HG03442 (cell line): Measurements from ENCODE around the gene GNB1L.

Source experiments
- ATAC-seq: cut with Tn5 transposase; IDR thresholded peaks from one replicate; pipeline ENCODE4 v1.9.1; 2021; ENCODE audit warnings: mild to moderate bottlenecking, moderate library complexity; ENCODE audit not compliant: unreplicated experiment

The GNB1L gene

DNA sequence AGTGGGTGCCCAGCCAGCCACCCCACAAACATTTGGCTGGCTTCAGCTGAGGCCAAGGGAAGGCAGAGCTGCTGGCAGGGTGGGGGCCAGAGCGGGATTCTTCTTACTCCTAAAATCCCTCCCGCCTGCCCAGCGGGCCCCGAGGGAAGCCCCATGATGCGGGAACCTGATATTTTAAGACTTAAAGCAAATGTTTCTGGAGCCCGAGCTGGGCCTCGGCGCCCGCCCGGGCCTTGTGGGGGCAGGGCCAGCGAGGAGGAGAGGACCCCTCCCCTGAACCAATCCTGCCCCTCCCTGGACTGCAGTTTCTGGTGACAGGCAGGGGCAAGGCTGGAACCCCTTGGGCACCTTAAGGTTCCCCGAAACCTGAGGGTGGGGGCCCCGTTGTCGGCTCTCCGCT lies 114.1 kb downstream of the GNB1L start:
- ATAC-seq, result no peak

DNA sequence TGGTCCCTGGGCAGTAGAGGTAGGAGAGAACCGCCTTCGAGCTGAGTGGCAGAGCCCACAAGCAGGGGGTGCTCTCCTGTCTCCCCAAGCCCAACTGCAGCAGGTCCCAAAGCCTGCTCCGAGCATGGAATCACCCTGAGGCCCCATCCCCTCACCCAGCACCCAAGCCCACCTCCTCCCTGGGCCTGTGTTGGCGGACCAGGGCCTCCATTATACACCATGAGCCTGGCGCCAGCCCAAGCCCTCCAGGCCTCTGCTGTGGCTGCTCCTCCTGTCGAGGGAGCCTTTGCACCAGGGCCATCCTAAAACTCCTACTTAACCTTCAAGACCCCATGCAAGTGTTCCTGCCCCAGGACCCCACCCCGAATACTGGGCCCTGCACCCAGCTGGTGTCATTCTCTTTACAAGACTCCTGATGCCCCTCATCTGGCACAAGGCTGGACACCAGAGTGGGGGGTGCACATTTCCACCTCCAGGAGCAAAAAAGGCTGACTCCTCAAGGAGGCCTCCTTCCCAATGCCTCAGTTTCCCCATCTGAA lies 114.7 kb downstream of the GNB1L start:
- ATAC-seq, result no peak

DNA sequence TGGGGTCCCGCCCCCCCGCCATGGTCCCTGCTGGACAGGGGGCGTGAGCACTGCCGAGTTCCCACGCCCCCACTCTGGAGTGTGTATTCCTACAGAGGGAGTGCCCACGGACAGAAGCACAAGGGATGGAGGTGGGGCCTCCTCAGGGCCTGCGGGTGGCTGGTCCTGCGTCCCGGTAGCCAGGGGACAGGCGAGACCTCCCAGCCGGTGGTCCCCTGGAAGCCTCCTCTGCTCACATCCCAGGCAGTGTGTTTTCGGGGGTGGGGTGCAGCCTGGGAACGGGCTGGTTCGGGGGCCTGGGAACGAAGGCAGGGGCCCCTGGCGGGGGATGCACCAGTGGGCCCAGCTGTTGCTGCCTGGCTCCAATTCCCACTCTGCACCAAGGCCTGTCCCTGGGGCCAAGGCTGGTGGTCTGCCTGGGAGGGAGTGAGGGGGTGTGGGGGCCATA lies 115.2 kb downstream of the GNB1L start:
- ATAC-seq, result no peak

DNA sequence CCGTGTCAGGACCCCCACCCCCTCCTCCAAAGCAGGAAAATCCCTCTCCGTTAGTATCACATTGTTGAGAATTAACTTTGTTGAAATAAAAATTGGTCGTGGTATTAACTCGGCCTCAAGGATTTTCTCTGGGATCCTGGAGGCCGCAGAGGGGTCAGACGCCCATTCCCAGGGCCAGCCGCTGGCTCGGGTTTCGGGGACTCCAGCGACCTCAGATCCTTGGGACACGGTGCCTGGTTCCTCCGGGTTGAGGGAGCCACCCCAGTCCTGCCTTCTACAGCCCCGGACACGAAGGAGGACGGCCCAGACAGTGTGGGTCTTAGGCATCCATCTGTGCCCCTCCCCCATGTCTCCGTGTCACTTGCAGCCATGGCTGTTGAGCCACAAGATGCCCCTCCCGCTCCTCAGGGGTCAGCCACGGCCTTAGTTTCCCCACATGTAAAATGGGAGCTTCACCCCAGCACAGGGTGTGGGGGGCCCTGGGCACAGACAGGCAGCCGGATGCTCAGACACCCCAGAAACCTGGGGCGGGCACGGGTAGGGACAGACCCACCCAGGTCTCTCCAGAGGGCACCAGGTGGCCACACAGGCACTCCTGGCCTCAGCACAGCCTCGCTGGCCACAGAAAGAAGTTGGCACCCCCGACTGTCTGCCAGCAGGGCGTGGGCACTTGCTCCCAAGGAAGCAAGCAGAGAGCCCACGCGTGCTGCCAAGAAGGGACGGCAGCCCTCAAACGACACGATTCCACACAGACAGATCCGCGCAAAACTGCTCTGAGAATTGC lies 115.8 kb downstream of the GNB1L start:
- no peak for ATAC-seq

DNA sequence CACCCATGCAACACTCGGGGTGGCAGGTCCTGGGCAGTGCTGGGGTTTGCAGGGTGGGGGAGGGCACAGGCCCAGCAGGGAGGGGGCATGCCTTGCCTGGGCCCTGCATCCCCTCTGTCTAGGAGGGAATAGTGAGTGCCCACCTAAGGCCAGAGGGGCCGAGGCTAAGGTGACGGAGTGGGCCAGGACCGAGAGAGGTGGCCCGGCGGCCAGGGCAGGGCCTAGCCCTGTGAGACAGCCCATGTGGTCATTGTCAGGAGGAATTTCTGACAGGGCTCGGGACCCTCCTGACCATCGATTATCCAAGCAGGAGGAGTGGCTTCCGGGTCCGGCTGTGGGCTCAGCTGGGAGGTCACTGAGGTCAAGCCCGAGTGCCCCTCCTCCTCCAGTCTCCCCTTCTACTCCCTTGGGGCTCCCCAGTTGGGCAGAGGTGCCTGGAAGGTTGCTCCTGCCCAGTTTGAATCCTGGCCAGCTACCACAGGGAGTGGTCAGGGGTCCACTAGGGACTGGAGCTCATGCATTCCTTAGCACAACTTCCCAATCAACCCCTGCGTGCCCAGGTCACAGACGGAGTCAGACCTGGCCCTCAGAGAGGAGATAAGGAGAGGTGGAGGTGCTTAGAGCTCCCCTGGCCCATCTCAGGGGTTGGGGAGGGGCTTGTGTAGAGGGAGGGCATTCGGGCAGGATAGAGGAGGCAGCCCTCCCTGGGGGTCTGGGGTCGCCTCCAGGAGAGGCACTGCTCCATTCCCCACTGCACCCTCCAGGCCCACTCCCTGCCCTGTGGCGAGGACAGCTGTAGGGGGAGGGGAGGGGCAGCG lies 116.6 kb downstream of the GNB1L start:
- no peak for ATAC-seq

DNA sequence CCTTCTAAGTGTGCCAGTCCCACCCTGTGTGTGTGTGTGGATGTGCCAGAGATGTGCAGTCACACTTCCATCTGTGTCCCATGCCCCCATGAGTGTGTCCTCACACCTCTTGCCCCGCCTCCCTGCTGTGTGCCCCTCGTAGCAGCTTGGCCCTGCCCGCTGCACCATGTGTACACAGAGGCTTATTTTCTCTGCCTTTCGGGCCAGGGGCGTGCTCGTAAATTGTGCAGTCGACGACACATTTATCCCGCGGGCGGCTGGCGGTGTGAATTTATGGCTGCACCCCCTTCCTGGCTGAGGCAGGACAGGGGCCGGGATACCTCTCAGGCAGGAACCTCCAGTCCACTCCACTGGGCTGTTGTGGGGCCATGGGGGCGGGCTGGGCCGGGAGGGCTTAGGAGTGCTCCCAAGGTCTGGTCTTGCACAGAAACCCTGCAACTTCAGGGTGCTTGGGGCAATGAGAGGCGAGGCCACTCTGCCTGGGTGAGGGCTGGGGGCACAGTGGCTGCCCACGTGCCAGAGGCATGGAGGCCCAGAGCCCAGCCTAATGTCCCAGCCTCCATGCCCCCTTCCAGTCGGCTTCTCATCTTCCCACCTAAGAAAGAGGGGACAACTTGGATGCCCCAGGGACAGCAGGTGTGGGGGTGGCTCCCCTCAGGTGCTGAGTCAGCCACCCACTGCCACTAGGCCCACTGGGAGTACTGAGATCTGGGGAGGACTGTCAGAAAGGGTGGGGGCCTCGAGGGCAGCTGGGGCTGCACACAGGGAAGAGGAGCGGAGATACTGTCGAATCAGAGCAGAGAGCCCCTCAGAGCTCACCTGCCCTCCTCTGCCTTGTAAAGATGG lies 118.8 kb downstream of the GNB1L start:
- ATAC-seq, result no peak

DNA sequence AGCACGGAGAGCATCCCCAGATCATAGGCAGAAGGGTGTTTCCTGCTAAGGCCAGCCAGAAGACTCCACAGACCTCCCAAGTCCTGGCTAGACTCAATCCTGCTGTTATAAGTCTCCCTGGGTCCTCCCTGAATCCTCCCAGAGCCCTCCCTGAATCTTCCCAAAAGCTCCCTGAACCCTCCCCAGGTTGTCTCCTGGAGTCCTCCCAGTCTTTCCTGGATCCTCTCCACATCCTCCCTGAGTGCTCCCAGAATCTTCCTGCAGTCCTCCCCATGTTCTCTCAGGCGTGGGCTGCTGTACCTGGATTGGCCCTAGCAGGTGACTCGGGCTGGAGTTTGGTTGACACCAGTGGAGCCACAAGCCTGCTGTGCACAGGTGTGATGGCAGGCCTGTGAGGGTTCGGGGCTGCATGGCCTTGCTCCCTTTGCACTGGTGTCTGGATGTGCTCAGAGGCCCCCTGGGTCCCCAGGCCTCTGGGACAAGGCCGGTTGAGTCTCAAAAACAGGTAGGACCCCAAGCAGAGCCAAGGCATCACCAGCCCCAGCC lies 119.8 kb downstream of the GNB1L start:
- no peak for ATAC-seq

DNA sequence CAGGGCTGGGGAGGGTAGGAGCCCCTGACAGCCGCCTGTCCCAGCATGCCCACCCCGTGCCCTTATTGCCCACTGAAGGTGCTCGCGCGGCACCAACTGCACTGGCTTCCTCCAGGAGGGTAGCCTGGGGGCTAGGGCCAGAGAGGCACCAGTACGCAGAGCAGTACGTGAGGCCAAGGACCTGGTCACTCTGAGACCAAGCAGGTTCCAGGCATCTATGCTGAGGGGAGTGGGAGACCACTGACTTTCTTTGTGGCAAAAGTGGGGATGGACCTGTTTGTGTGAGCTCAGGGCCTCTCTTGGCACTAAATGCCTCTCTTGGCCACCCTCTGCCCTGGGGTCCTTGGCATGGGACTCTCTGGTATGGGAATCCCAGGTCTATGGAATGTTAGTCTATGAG lies 120.5 kb downstream of the GNB1L start:
- ATAC-seq, result no peak

DNA sequence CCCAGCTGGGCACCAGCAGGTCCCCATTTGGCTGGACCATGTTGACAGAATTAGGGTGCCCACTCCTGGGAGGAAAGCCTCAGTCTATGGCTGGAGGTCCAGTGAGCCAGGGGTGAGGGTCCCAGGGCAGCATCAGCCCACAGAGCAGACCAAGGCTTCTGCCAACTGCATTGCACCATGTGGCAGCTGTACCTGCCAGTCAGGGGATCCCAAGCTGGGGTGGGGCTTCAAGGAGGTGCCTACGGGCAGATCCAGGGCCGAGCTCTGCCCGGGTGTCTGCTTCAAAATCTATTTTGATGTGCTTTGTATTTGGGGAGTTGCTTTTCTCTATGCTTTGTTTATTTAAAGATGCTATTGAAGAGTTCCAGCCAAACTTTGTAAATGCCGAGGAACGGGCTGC lies 120.9 kb downstream of the GNB1L start:
- no peak for ATAC-seq
